ENCODE results near the gene TRIM44.

Gene TRIM44

DNA sequence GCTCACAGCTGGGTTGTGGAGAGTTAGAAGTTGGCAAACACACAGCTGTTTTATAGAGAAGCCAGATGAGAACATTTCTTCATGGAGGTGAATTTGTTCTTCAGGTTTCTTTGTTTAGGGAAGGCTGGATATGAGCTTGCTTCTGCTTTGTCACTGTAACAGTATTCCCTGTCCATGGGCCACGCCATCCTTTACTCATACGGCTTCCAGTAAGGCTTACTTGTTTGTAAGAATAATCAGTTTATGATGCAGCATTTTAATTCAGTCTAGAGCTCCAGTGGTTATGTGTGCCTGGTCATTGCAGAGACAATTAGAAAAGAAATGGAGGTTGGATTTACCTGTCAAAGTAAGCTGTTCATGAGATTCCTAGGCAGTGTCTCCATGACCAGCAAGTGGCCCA lies 131.8 kb downstream of the TRIM44 start:
- DNase-seq (ENCODE audit: low read depth), result peak; percentile 30
- TF ChIP-seq CTCF (IDR thresholded peaks at IDR 0.05; ENCODE audit: insufficient read depth, low read depth, low read length, missing control alignments), result no peak
- H3K4me3 ChIP-seq (ENCODE audit: low read length), result no peak overlapping the region

GRCh38 chr11:35794850-35795249 lies 132.3 kb downstream of the TRIM44 start:
- DNase-seq (ENCODE audit: low read depth), result peak; percentile 80
- TF ChIP-seq CTCF (IDR thresholded peaks at IDR 0.05; ENCODE audit: insufficient read depth, low read depth, low read length, missing control alignments), result no peak
- H3K4me3 ChIP-seq (ENCODE audit: low read length), result no peak overlapping the region

DNA sequence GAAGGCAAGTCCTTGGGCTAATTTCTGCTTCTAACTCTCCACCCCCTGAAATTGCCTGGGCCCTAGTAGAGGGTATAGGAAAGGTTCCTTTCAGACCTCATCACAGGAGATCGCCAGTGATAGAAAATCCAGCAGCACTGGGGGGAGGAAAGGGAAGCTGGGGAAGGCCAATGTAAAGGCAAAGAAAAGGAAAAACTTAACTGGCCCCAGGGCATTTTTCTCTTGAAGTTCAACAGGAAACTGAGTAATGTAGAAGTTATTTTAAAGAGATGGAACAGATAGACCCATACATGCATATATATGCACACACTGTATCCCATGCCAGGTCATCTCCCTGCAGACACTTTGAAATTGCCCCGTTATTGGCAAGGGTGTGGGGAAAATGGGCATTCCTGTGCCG lies 134.0 kb downstream of the TRIM44 start:
- no peak overlapping the region for H3K4me3 ChIP-seq (ENCODE audit: low read length)
- TF ChIP-seq CTCF (IDR thresholded peaks at IDR 0.05; ENCODE audit: insufficient read depth, low read depth, low read length, missing control alignments), result no peak
- peak; percentile 76 for DNase-seq (ENCODE audit: low read depth)

DNA sequence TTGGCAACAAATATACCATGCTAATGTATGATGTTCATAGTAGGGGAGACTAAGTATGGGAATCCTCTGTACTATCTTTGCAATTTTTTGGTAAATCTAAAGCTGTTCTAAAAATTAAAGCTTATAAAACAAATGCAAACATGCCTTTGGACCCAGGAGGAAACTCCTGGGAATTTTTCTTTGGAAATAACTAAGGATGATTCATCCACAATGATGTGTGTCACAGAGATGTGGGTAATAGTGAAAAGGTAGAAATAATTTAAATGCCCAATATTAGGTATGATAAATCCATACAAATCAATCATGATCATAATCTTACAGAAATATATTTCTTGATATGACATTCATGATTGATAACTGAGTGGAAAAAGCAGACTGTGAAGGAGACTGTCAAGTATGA lies 135.8 kb downstream of the TRIM44 start:
- peak; percentile 49 for DNase-seq (ENCODE audit: low read depth)

DNA sequence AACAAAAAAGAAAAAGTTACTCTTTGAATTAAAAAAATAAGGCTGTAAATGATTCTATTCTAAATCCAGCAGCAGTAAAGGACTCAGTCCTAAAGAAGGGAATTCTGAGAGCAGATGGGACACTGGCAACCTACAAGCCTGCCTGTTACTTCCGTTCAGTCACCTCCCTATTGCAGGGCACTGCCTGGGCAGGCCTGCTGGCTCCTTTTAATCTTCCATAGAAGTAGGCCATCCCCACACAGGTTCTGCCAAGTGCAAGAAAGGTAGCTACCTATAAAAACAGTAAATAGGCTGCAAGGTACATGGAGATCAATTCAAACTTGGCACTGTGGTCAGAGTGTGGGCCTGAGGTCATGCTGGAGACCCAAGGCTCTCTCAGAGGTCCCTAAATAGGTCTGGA lies 136.4 kb downstream of the TRIM44 start:
- DNase-seq (ENCODE audit: low read depth), result peak; percentile 55
- no peak for TF ChIP-seq CTCF (IDR thresholded peaks at IDR 0.05; ENCODE audit: insufficient read depth, low read depth, low read length, missing control alignments)
- no peak overlapping the region for H3K4me3 ChIP-seq (ENCODE audit: low read length)

More for the DNA sequence above, 135.8 kb downstream of the TRIM44 start:
- TF ChIP-seq CTCF (IDR thresholded peaks at IDR 0.05; ENCODE audit: insufficient read depth, low read depth, low read length, missing control alignments), result no peak
- H3K4me3 ChIP-seq (ENCODE audit: low read length), result no peak overlapping the region

DNA sequence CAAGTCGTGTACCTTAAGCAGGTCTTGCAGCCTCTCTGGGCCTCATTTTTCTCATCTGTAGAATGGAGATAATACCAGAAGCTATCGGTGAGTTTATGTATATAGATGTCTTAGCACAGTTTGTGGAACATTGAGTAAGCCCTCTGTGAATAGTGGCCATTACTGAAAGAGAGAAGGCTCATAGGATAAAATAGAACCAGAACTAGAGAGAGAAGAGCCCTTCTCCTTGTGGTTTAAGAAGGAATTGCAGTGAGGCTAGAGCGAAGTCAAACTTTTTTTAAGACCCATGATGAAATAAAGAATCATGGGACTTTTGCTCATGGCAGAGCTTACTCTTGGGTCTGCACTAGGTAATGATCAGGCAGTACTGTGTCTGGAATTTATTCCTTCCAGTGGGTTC lies 137.1 kb downstream of the TRIM44 start:
- no peak for DNase-seq (ENCODE audit: low read depth)
- TF ChIP-seq CTCF (IDR thresholded peaks at IDR 0.05; ENCODE audit: insufficient read depth, low read depth, low read length, missing control alignments), result no peak
- H3K4me3 ChIP-seq (ENCODE audit: low read length), result no peak overlapping the region
